CD1c-positive myeloid dendritic cell (primary cell): ENCODE data around the gene BRD1.
A peak's percentile ranks its signal among the peaks of the same experiment; 100 is the strongest.
"Not testable (repeated sequence)": the region's sequence is repeated elsewhere in the genome, so short reads cannot be mapped to it uniquely, and the experiment has no call there.

Source experiments
- DNase-seq: peaks from one replicate; pipeline ENCODE4 v3.0.0-alpha.2; 2016; ENCODE audit errors: extremely low spot score

The BRD1 gene

GRCh38 chr22:49826603-49827270 lies 936 bp downstream of the BRD1 start:
- DNase-seq = peak; percentile 53

DNA sequence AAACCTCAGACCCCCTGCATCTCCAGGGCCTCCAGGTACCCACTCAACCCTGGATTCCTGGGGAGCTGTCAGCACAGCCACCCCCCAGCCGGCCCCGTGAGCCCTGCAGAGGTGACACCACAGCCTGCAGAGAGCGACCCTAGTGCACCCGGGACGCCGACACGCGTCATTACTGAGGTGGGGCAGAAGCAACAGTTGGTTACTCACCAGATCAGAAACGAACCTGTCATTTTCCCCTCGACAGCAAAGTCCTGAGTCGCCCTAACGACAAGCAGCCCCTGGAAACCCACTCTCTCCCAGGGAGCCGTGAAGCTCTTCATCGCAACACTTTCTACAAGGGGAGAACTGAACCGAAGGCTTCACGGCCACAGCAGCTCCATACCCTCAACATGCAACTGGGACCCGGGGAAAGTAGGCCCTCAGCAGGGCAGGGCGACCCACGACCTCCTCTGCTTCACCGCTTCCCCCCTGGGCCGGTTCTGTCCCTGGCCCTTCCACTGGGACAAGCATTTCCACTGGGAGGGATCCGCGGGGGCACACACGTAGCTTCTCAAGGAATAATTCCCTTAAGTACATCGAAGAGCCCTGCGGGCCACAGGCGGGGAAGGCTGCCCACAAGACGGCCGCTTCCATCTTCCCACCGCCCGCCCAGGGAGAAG lies 1.6 kb downstream of the BRD1 start:
- no peak for DNase-seq

GRCh38 chr22:49825436-49825835 lies 2.2 kb downstream of the BRD1 start:
- DNase-seq = no peak

DNA sequence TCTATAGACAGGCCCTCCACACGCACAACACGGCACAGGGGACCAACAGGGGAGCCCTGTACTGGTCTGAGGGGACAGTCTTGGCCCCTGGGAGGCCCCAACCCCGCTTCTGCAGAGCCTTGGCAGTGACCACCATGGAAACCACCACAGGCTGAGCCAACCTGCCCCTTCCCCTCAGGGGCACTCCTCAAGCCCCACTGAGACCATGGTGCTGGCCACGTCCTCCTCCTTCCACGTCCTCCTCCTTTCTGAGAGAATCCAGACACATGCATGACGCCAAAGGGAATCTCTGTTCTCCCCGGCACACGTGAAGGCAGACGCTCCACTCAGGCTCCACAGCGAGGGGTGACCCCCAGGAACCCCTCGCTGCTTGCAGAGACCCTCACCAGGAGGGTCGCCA lies 2.7 kb downstream of the BRD1 start:
- no peak for DNase-seq

- no peak for DNase-seq
Observed at GRCh38 chr22:49824185-49824925, 3.3 kb downstream of the BRD1 start.

DNA sequence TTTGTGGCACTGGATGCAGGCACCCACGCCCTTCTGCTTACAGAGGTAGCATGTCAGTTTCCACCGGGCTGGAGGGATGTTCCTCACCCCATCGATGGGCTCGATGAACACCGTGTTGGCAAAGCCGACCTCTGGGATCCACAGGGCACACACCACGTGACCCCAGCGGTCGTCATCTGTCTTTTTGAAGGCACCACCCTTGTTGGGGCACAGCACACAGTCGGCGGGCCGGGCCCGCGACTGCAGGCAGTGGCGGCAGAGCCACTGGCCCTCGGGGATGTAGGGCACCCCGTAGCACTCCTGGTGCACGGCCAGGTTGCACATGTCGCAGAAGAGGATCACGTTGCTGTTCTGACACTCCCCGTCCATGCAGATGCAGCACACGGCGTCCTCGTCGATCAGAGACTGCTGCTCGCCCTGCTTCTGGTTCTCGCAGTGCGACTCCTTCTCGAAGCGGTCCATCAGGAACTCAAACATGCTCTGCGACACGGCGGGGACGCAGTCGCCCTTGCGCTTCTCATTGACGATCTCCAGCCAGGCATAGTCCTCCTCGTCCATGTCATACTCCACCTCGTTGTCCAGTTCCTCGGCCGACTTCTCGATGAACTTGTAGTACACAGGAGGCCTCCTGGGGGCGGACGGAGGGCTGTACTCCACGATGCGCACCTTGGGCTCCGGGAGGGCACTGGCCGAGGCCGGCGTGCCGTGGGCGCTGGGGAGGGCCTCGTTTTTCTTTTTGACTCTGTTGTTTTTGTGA lies 4.2 kb downstream of the BRD1 start:
- DNase-seq = no peak

DNA sequence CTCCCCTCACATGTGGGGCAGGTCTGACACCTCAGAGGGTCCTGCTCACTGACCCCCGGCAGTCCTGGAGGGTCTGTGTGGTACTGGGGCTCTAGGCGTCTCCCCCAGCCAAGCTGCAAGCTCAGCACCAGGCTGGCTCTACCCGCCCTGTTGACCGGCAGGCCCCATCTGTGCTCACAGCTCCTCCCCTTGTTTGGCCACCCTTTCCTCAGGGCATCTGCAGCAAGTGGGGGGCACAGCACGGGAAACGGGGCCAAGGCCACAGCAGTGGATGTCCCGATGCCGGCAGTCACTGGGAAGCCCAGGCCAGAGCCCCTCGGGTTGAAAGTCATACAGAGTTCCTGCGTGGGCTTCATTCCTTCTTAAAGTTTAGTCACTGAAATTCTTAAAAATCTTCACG lies 5.9 kb downstream of the BRD1 start:
- not testable (repeated sequence) for DNase-seq

DNA sequence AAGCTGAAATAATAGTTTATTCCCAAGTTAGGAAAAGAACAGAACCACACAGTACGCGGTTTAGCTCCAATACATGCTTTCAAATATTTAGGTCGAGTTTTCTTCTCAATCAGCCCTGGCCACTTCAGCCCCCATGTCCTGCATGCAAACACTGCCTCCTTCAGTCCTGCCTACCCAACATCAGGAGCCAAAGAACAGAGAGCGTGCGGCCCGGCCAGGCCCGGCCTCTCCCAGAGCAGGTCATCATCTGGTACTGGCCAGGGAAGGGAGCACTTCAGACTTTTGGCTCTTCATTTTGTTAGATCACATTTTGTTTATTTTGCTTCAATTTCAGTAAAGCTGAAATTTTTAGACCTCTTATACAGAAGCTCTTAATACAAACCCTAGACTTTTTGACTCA lies 6.7 kb downstream of the BRD1 start:
- no peak for DNase-seq

DNA sequence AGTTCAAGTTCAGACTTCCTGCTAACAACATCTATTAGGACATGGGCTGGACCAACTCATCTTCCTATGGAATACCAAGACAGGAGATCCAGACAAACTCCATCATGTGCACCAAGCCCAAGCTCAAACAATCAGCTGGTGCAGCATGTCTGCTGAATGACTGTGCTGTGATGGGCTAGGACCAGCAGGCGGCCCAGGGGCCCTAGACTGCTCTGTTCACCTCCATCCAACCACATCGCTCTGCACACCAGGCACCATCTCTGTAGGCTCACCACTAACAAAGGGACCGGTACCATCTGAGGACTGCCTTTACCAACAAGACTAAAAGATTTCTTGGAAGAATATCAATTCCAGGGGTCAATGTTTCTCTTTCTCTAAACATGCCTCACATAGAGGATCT lies 10.3 kb downstream of the BRD1 start:
- DNase-seq = no peak

GRCh38 chr22:49815641-49816091 lies 12.0 kb downstream of the BRD1 start:
- no peak for DNase-seq

- no peak for DNase-seq
Observed at GRCh38 chr22:49814856-49815255, 12.8 kb downstream of the BRD1 start.

DNA sequence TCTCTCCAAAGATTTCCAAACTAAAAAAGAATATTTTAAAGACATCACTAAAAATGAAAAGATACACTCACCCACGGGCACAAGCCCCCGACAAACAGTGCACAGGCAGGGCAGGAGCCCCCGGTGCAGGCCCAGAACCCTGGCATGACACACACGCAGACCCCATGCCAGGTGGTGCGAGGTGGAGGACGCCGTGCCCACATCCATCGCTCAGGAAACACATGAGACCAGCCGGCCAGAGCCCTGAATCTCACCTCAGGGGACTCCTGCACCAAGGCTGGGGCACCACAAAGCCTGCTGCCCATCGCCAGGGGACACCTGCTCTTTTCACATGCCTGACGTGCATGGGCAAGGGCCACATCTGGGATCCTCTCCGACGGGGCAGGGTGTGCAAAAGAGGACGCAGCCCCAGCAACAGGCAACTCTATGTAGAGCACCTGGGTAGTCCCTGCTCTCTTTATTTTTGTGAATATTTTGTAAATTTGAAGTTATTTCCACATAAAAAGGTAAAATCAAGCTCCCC lies 13.4 kb downstream of the BRD1 start:
- no peak for DNase-seq

GRCh38 chr22:49812838-49813237 lies 14.8 kb downstream of the BRD1 start:
- no peak for DNase-seq

- no peak for DNase-seq
Observed at GRCh38 chr22:49811020-49811791, 16.5 kb downstream of the BRD1 start.

DNA sequence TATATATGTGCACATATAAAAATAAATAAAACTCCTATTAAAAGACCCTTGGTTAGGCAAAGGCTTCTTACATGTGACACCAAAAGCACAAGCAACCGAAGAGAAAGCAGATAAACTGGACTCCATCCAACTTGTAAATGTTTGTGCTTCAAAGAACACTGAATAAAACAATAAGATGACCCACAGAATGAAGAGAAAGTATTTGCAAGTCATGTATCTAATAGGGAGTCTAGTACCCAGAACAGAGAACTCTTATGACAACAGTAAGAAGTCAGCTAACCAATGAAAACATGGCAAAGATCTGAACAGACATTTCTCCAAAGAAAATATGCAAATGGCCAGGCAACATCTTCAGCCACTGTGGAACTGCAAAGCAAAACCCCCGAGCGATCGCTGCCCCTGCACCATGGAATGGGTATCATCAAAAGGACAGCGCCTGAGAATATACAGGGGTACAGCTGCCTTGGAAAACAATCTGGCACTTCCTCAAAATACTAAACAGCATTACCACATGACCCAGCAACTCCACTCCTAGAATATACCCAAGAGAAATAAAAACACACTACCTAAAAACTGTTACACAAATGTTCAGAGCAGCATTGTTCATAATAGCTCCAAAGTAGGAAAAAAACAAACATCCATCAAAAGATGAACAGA lies 17.2 kb downstream of the BRD1 start:
- DNase-seq = no peak

GRCh38 chr22:49807780-49808708 lies 19.6 kb downstream of the BRD1 start:
- DNase-seq = peak; percentile 21

DNA sequence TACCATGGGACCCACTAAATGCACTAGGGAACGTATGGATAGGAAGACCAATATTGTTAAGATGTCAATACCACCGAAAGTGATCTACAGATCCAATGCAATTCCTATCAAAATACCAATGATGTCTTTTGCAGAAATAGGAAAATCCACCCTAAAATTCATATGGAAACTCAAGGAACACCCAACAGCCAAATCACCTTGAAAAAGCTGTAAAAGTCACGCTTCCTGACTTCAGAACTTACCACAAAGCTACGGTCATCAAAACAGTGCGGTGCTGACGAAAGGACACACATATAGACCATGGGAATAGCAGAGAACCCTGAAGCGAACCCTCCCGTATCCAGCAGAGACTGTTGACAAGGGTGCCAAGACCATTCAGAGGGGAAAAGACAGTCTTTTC lies 20.5 kb downstream of the BRD1 start:
- DNase-seq = no peak

DNA sequence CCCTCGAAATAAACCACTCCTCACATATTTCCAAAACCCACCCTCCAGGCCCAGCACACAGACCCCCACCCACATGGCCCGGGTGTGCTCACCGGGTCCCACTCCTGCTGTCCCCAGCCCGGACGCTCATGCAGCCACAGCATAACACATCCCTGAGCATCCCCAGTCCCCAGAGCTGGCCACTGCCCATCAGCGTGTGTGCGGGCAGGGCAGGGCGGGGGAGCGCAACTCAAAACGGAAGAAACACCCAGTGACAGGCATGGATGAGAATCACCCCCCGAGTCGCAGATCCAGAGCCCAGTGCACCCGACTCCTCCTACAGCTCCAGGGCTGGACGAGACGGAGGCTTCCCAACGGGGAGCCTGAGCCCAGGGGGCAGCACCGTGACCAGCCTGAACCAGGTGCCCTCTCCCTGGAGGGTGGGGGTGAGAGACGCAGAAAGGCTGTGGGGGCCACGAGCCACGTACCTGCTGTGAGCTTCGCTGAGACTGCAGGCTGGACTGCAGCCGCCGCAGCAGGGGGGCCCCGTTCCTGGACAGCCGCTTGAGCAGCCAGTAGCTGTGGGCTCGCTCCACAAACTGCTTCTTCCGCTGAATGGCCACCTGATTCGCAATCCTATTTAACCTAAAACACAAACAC lies 23.8 kb downstream of the BRD1 start:
- no peak for DNase-seq

GRCh38 chr22:49803134-49803533 lies 24.5 kb downstream of the BRD1 start:
- DNase-seq = no peak
